Anterior cingulate cortex (tissue), 58 donors: ENCODE measurements around the gene GJA3.

Source experiments
- DNase-seq, 58 donors: peaks; one replicate each; lab custom pipeline; 2025; lab: John Stamatoyannopoulos, UW

The GJA3 gene

DNA sequence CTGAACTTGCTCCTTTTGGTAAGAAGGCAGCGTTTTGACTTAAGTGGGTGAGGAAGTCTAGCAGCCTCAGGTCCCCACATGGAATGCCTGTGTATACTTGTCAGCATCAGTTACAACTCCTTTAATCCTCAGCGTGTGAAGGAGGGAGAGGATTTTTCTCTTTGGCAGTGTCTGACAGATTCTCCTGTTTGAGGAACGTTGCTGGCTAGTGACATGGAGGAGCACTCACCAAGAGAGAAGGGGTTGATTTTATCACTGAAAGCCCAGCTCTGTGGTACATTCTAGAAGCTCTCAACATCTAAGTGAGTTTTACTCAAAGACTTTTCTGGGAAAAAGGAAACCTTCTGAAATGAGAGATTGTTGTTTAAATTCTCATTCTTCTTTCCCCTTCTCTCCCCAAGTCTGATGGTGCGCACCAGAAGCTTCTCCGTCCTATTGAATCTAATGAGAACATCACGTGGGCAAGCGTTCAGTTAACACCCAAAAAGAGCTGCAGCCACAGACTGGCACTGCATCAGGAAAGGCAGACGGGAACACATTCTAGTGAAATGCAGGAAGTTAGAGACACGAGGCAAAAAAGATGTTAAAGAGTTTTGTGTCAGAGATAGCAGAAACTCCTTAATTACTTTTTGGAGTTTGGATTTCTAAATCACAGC, 58.2 kb downstream of the GJA3 start:
- peak in 6 of 58 donors; percentile 5 to 14 (median 9) for DNase-seq

DNA sequence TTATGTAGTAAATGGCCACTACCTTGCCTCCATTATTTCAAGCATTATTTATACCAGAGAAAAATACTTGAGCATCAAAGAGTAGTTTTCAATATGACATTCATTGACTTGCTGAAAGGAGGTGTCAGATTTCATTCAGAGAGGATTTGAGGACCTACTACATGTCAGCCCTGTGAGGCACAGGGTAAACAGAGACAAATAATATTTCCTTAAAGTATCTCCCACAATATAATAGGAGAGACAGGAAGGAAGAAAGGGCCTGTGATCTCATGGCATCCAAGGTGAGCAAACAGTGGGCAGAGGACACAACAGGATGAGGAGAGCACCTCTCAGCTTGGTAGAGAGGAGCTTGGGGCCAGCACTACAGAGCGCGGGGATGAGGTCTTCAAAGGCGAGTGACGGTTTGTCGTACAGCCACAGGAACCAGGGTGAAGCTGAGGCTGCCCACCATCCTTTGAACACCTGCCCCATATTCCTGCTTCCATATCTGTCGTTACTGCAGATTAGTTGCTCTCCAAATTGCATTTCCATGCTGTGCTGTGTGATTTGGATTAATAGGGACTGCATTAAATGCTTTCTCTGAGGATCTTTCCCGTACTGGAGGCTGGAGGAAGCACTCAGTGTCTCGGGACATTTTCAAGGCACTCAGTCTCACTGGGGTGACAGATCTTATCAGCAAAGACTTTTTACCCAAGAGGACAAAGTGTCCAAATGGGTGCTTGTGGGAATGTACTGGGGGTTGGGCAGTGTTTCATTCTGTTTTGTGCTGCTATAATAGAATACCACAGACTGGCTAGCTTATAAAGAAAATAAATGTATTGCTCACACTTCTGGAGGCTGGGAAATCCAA, 59.2 kb downstream of the GJA3 start:
- DNase-seq = no peak

DNA sequence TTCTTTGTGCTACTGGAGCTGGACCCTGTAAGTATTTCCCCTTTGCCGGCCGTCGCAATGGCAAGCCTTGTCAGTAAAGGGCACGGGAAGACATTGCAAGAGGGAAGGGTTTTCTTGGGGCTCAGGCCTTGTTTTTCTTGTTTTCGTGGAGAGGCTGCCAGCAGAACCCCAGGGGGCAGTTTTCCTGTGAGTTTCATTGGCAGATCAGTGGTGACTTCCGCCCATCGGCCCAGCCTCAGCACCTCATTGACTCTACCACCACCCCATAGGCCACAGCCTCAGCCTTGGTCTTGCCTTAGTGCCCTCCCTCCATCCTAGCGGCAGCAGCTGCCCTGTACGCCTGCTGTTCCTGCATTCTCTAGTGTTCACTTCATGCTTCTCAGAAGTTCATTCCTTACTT, 61.5 kb downstream of the GJA3 start:
- no peak for DNase-seq

DNA sequence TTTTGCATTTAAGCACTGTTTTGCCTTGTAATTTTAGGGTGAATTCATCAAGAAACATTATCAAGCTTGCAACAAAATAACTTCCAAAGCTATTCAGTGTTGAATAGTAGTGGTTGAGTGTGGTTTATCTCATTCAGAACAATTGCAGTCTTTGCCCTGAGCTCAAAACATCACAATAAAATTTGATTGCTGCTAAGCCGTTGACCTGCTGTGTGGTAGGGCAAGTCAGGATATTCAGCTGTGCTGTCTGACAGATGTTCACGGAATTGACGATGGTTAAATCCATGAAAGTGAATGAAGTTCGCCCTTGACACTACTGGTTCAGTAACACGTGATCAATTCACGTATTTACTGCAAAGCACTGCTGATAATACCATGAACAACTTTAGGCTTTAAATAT, 66.9 kb downstream of the GJA3 start:
- DNase-seq = no peak

DNA sequence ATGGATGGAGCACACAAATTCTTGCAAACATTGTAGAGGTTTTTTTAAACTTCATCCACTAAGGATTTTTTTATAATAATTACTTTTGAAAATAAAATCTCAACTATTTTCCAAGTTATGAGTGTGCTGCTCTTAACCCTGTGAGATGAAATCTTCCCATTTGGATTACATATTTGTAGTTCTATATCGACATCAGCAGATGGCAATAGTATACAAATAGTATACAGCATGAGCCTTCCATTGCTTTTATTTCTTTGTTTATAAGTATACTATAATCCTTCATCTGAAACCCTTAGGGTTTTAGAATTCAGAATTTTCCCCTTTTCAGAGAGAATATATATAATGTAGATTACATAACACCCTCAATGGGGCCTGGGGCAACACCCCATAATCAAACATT, 70.5 kb downstream of the GJA3 start:
- DNase-seq = no peak
